Measurements from ENCODE around the gene PPFIBP2.

The PPFIBP2 gene

DNA sequence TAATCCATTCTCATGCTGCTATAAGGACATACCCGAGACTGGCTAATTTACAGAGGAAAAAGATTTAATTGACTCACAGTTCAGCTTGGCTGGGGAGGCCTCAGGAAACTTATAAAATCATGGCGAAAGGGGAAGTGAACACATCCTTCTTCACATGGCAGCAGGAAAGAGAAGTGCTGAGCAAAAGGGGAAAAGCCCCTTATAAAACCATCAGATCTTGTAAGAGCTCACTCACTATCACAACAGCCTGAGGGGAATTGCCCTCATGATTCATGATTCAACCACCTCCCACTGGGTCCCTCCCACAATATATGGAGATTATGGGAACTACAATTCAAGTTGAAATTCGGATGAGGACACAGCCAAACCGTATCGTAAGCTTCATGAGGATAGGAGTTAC lies 163.3 kb downstream of the PPFIBP2 start:
- CTCF ChIA-PET = interaction anchor here (0.6 to 1.1 kb wide), 4 partner anchors 12 to 592 kb away, joined by 3 to 4 read pairs (median 3); no protein-coding TSS in a partner anchor

GRCh38 chr11:7677796-7678201 lies 164.0 kb downstream of the PPFIBP2 start:
- POLR2A ChIA-PET (ENCODE audit: low non-redundant PET) = interaction anchor here (0.8 kb wide), 1 partner anchor 11 kb away, joined by 3 read pairs; no protein-coding TSS in a partner anchor
- TF ChIP-seq CTCF (conservative IDR thresholded peaks at IDR 0.05; ENCODE audit: low read depth) = no peak
- DNase-seq (ENCODE audit: low spot score) = no peak
- CTCF ChIA-PET = interaction anchor here (1.3 kb wide), 1 partner anchor 11 kb away, joined by 4 read pairs; no protein-coding TSS in a partner anchor
- no peak overlapping the region for H3K27ac ChIP-seq

More for the DNA sequence above, 163.3 kb downstream of the PPFIBP2 start:
- DNase-seq (ENCODE audit: low spot score) = peak; percentile 32
- no peak for TF ChIP-seq CTCF (conservative IDR thresholded peaks at IDR 0.05; ENCODE audit: low read depth)
- H3K27ac ChIP-seq = no peak overlapping the region
- POLR2A ChIA-PET (ENCODE audit: low non-redundant PET) = interaction anchor here (0.8 kb wide), 1 partner anchor 10 kb away, joined by 3 read pairs; no protein-coding TSS in a partner anchor

- POLR2A ChIA-PET (ENCODE audit: low non-redundant PET) = no interaction called here
- H3K27ac ChIP-seq = no peak overlapping the region
- CTCF ChIA-PET = no interaction called here
- DNase-seq (ENCODE audit: low spot score) = no peak
- TF ChIP-seq CTCF (conservative IDR thresholded peaks at IDR 0.05; ENCODE audit: low read depth) = no peak
These were observed 169.8 kb downstream of the PPFIBP2 start for GRCh38 chr11:7683571-7683970.

GRCh38 chr11:7686761-7687160 lies 173.0 kb downstream of the PPFIBP2 start:
- no peak for DNase-seq (ENCODE audit: low spot score)
- no peak for TF ChIP-seq CTCF (conservative IDR thresholded peaks at IDR 0.05; ENCODE audit: low read depth)
- POLR2A ChIA-PET (ENCODE audit: low non-redundant PET) = no interaction called here
- H3K27ac ChIP-seq = no peak overlapping the region
- CTCF ChIA-PET = interaction anchor here (1.2 kb wide), 1 partner anchor 15 kb away, joined by 4 read pairs; no protein-coding TSS in a partner anchor

DNA sequence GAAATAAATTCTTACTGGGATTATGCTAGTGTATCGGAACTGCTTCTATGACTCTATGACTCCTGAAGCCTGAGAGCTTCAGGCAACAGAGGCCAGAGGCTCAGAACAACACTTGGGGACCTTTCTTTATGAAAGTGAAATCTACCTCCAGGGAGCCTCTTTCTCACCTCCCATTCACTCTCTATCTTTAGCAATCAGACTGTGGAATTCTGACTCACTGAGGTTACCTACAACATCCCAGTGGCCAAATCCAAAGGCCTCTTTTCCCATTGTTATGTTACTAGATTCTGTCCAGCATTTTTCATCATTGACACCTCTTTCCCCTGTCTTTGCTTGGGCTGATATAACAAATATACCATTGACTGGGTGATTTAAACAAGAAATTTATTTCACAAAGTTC lies 173.6 kb downstream of the PPFIBP2 start:
- CTCF ChIA-PET = interaction anchor here (1.1 to 1.2 kb wide), 2 partner anchors 16 to 589 kb away, joined by 3 to 4 read pairs; no protein-coding TSS in a partner anchor
- no peak for DNase-seq (ENCODE audit: low spot score)
- no peak for TF ChIP-seq CTCF (conservative IDR thresholded peaks at IDR 0.05; ENCODE audit: low read depth)
- no peak overlapping the region for H3K27ac ChIP-seq
- POLR2A ChIA-PET (ENCODE audit: low non-redundant PET) = no interaction called here

DNA sequence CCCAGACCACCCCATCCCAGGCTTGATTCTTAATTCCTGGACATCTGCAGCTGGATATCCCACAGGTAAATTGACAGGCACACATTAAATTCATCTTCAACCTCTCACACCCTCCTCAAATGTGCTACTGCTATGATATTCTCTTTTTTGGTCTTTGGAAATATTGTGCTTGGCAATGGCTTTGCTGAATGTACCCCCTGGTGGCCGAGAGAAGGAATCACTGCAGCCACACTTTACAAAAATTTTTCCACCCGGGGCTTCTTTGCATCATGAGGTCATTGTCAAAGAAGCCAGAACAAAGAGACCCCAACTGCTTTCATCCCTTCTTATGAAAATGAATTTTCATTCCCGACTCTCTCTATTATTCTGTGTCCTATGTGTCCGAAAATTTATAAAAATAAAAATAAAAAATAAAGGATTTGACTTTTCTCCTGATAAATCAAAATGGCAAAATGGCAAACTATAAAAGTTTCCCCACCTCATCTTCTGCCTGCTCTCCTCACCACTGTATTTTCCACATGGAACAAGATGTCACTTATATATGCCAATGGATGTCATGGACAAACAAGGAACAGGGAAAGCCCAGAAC lies 174.5 kb downstream of the PPFIBP2 start:
- peak; percentile 37 for DNase-seq (ENCODE audit: low spot score)
- ChIA-PET POLR2A (ENCODE audit: low non-redundant PET) (no interaction called here), CTCF (interaction anchor here (0.7 to 1.1 kb wide), 2 partner anchors 590 to 771 kb away, joined by 3 read pairs; no protein-coding TSS in a partner anchor)
- TF ChIP-seq CTCF (conservative IDR thresholded peaks at IDR 0.05; ENCODE audit: low read depth) = peak; percentile 76
- H3K27ac ChIP-seq = no peak overlapping the region

Measured in RWPE1 (cell line).